ENCODE results near the gene NRL.
A peak's percentile ranks its signal among the peaks of the same experiment; 100 is the strongest.

NRL gene

DNA sequence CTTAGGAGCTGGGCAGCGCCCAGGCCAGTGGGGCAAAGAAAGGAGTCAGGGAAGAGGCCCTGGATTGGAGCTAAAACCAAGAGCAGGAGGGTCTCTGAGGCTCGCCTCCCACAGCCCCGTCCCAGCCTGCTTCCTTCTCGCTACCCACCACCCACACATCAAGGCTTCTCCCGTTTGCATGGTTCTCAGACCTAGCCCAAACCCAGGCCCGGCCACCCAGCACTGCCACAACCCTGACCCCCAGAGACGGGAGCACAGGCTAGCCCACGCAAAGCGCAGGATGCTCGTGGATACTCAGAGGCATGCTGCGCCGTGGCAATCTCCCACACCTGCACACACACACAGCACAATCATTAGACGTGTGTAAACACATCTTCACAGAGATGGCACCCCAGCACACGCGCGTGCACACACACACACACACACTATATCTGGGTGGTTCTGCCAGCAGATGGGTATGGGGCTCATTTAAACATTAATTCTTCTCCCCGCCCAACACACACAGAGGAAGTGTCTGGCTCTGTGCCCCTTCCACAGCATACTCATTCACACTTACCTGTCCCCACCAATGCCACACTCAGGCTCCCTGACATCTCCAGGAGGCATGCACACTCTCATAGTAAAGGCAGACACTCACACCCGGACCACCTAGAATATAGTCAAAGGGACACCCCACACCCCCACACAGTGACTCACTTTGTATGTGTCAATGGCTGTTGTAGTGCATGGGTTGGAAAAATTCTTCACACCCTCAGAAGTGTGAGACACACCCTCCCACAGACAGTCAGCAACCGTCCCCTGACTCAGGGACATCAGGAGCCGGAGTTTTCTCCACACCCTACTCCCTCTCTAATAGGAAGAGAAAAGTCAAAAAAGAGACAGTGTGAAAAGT lies 61.8 kb downstream of the NRL start:
- H3K4ac ChIP-seq (ENCODE audit: low read depth in 1 of 2, low read length in 2 of 2) = no peak overlapping the region
- H3K4me3 ChIP-seq (ENCODE audit: insufficient read depth in 1 of 2, low read depth in 1 of 2, low read length in 2 of 2) = peak overlapping the region in 1 of 2 experiments; percentile 83
- H3K18ac ChIP-seq (ENCODE audit: low read depth in 1 of 2, low read length in 2 of 2) = no peak overlapping the region
- H3K23ac ChIP-seq (ENCODE audit: low read length in 2 of 2) = no peak overlapping the region
- H3K14ac ChIP-seq (ENCODE audit: low read length in 2 of 2) = no peak overlapping the region
- no peaks in the 10 kb centered on the region for H3K36me3 ChIP-seq (ENCODE audit: control insufficient read depth in 1 of 2, insufficient read depth in 2 of 2, low read depth in 1 of 2, low read length in 2 of 2)
- H3K9ac ChIP-seq (ENCODE audit: low read length) = no peak overlapping the region
- no peak overlapping the region for H2BK15ac ChIP-seq (ENCODE audit: low read depth, poor library complexity, severe bottlenecking)
- WGBS = 82% methylated on average over 16 of the region's 20 CpGs
- no peak overlapping the region for H2BK12ac ChIP-seq (ENCODE audit: low read length in 2 of 2)
- H3K27me3 ChIP-seq (ENCODE audit: control insufficient read depth in 1 of 2, insufficient read depth in 1 of 2, low read length in 2 of 2) = peaks cover 54 to 82% of the 10 kb centered on the region in 2 experiments
- H4K91ac ChIP-seq (ENCODE audit: low read length) = no peak overlapping the region
- peaks cover 13% of the 10 kb centered on the region for H3K4me1 ChIP-seq (ENCODE audit: control insufficient read depth, insufficient read depth, low read depth, low read length)
- no peak overlapping the region for H4K8ac ChIP-seq (ENCODE audit: low read length)
- no peak overlapping the region for H2BK5ac ChIP-seq (ENCODE audit: low read depth, low read length, poor library complexity, severe bottlenecking)
- peak overlapping the region; percentile 97 for H3K4me2 ChIP-seq (ENCODE audit: low read length, poor library complexity, severe bottlenecking)
- no peak overlapping the region for H3K27ac ChIP-seq (ENCODE audit: low read length, poor library complexity, severe bottlenecking)
- no peak overlapping the region for H2BK120ac ChIP-seq (ENCODE audit: low read depth, low read length)
- no peaks in the 10 kb centered on the region for H3K79me1 ChIP-seq (replicated peaks; ENCODE audit: low read length, poor library complexity, severe bottlenecking)
- no peak overlapping the region for H2AK5ac ChIP-seq (ENCODE audit: low read length, severe bottlenecking)
- H3K9me3 ChIP-seq (ENCODE audit: control insufficient read depth, low read length) = no peaks in the 10 kb centered on the region
- no peak overlapping the region for H2AFZ ChIP-seq (ENCODE audit: low read depth, low read length)
- no peak for DNase-seq

DNA sequence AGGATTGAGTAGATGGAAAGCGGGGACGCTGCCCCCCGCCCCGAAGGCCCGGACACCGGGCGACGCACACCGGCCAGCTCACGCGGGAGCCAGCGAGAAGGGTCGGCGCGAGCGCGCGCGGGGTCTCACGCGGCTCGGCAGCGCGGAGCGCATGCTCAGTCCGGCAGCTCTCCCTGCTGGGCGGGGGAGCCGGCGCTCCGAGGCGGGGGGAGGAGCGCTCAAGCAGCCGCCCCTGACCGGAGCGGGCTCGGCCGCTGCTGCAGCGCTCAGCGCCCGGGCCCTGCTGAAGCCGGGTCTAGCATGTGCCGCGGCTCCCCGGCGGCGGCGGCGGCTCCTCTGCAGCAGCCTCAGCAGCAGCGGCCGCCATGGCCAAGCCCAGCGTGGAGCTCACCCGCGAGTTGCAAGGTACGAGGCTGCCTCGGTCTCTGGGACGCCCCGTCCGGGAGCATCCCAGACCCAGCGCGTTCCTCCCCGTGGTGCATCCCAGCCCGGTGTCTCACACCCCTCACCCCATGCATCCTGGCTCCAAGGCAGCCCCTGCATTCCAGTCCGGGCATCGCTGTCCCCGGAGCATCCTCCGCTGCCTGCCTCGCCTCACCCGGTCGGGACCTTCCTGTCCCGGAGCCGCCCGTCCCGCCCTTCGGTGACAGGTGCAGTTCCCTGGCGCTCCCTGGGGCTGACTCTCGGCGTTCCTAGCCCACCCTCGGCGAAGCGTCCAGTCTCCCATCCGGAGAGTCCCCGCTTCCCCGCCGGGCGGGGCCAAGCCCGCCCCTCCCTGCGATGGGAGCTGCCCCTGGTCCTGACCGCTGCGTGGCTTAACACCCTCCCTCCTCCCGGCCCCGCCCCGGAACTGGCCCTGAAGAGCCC lies 62.7 kb downstream of the NRL start, which contains the start of gene CARMIL3:
TSS of gene CARMIL3 (plus strand) at position 221 of the 867 bp plus-strand sequence. CDS start at position 366, 145 bp downstream.
- Histone ChIP-seq H3K9ac (ENCODE audit: low read length) (peak within 1 kb of the TSS; percentile 79), H3K4me3 (ENCODE audit: insufficient read depth in 1 of 2, low read depth in 1 of 2, low read length in 2 of 2) (peak within 1 kb of the TSS; percentile 61 to 83), H2BK120ac (ENCODE audit: low read depth, low read length) (no peak within 1 kb of the TSS), H3K27ac (ENCODE audit: low read length, poor library complexity, severe bottlenecking) (no peak within 1 kb of the TSS), H3K9me3 (ENCODE audit: control insufficient read depth, low read length) (no peaks in the 10 kb centered on the region), H2BK5ac (ENCODE audit: low read depth, low read length, poor library complexity, severe bottlenecking) (no peak within 1 kb of the TSS), H4K8ac (ENCODE audit: low read length) (peak within 1 kb of the TSS; percentile 81), H3K79me1 (replicated peaks; ENCODE audit: low read length, poor library complexity, severe bottlenecking) (no peaks in the 10 kb centered on the region), H4K91ac (ENCODE audit: low read length) (no peak within 1 kb of the TSS), H2BK15ac (ENCODE audit: low read depth, poor library complexity, severe bottlenecking) (peak within 1 kb of the TSS; percentile 67), H3K14ac (ENCODE audit: low read length in 2 of 2) (peak within 1 kb of the TSS in 1 of 2 experiments; percentile 72), H3K4ac (ENCODE audit: low read depth in 1 of 2, low read length in 2 of 2) (no peak within 1 kb of the TSS), H3K23ac (ENCODE audit: low read length in 2 of 2) (peak within 1 kb of the TSS in 1 of 2 experiments; percentile 91), H3K18ac (ENCODE audit: low read depth in 1 of 2, low read length in 2 of 2) (peak within 1 kb of the TSS; percentile 41 to 61), H3K27me3 (ENCODE audit: control insufficient read depth in 1 of 2, insufficient read depth in 1 of 2, low read length in 2 of 2) (peaks cover 51 to 79% of the 10 kb centered on the region in 2 experiments), H3K36me3 (ENCODE audit: control insufficient read depth in 1 of 2, insufficient read depth in 2 of 2, low read depth in 1 of 2, low read length in 2 of 2) (no peaks in the 10 kb centered on the region), H2BK12ac (ENCODE audit: low read length in 2 of 2) (peak within 1 kb of the TSS in 1 of 2 experiments; percentile 60), H3K4me1 (ENCODE audit: control insufficient read depth, insufficient read depth, low read depth, low read length) (peaks cover 13% of the 10 kb centered on the region), H3K4me2 (ENCODE audit: low read length, poor library complexity, severe bottlenecking) (peak within 1 kb of the TSS; percentile 97), H2AK5ac (ENCODE audit: low read length, severe bottlenecking) (no peak within 1 kb of the TSS), H2AFZ (ENCODE audit: low read depth, low read length) (peak within 1 kb of the TSS; percentile 88)
- 2% methylated on average over 68 of the region's 92 CpGs for WGBS
- DNase-seq = peak; percentile 49

DNA sequence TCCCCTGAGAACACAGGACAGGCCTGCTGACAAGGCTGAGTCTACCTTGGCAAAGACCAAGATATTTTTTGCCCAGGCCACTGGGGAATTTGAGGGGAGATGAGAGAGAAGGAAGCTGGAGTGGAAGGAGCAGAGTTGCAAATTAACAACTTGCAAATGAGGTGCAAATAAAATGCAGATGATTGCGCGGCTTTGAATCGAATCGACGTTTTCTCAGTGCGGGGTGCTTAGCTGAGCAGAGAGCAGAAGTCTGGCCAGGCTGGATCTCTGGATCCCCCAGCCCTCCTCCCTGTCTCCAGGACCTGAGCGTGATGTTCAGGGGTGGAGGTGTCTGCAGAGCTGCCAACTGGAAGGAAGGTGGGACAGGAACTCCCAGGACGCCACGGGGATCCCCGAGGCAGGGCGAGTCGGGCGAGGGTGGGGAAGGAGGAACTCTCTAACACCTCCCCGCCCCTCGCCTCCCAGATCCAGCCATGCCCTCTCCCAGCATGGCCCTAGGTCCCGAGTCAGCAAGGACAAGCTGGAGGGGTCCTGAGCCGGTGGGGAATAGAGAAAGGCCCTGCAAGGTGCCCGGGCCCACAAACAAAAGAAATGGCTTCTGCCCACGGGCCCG lies 63.5 kb downstream of the NRL start:
- WGBS = 18% methylated on average over 11 of the region's 20 CpGs
- H3K9me3 ChIP-seq (ENCODE audit: control insufficient read depth, low read length) = no peaks in the 10 kb centered on the region
- H3K4me2 ChIP-seq (ENCODE audit: low read length, poor library complexity, severe bottlenecking) = peak overlapping the region; percentile 97
- no peak overlapping the region for H4K91ac ChIP-seq (ENCODE audit: low read length)
- H2BK5ac ChIP-seq (ENCODE audit: low read depth, low read length, poor library complexity, severe bottlenecking) = no peak overlapping the region
- H3K14ac ChIP-seq (ENCODE audit: low read length in 2 of 2) = no peak overlapping the region
- no peak for DNase-seq
- no peak overlapping the region for H2AK5ac ChIP-seq (ENCODE audit: low read length, severe bottlenecking)
- no peaks in the 10 kb centered on the region for H3K36me3 ChIP-seq (ENCODE audit: control insufficient read depth in 1 of 2, insufficient read depth in 2 of 2, low read depth in 1 of 2, low read length in 2 of 2)
- H3K27me3 ChIP-seq (ENCODE audit: control insufficient read depth in 1 of 2, insufficient read depth in 1 of 2, low read length in 2 of 2) = peaks cover 46 to 74% of the 10 kb centered on the region in 2 experiments
- peak overlapping the region; percentile 67 for H2BK15ac ChIP-seq (ENCODE audit: low read depth, poor library complexity, severe bottlenecking)
- peak overlapping the region; percentile 81 for H4K8ac ChIP-seq (ENCODE audit: low read length)
- no peak overlapping the region for H2BK120ac ChIP-seq (ENCODE audit: low read depth, low read length)
- H3K18ac ChIP-seq (ENCODE audit: low read depth in 1 of 2, low read length in 2 of 2) = peak overlapping the region; percentile 41 to 61
- peak overlapping the region; percentile 79 for H3K9ac ChIP-seq (ENCODE audit: low read length)
- H2BK12ac ChIP-seq (ENCODE audit: low read length in 2 of 2) = peak overlapping the region in 1 of 2 experiments; percentile 60
- peak overlapping the region; percentile 88 for H2AFZ ChIP-seq (ENCODE audit: low read depth, low read length)
- H3K79me1 ChIP-seq (replicated peaks; ENCODE audit: low read length, poor library complexity, severe bottlenecking) = no peaks in the 10 kb centered on the region
- H3K27ac ChIP-seq (ENCODE audit: low read length, poor library complexity, severe bottlenecking) = no peak overlapping the region
- H3K4ac ChIP-seq (ENCODE audit: low read depth in 1 of 2, low read length in 2 of 2) = no peak overlapping the region
- H3K23ac ChIP-seq (ENCODE audit: low read length in 2 of 2) = no peak overlapping the region
- peaks cover 13% of the 10 kb centered on the region for H3K4me1 ChIP-seq (ENCODE audit: control insufficient read depth, insufficient read depth, low read depth, low read length)
- peak overlapping the region; percentile 61 to 83 for H3K4me3 ChIP-seq (ENCODE audit: insufficient read depth in 1 of 2, low read depth in 1 of 2, low read length in 2 of 2)

All from mesenchymal stem cell (in vitro differentiated cells and primary cell).